Measurements from ENCODE around the gene RAB9A.
"Not testable (repeated sequence)": the region's sequence is repeated elsewhere in the genome, so short reads cannot be mapped to it uniquely, and the experiment has no call there.

Gene RAB9A

DNA sequence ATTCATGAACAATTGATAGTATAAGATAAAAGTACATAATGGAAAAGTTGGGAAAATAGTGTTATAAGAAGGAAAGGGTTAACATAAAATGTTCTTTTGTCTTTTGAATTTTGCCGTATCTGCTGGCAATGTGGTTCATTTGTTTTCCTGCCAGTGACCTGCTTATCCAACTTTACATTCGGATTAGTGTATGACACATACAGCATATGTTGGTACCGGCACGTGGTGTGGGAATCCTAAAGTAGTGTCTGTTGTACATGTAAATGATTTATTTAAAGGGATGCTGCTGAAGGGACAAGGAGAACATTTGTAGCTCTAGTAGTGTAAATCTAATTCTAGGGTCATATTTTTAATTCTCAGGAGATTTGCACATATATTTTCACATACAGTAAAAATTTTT, 11.5 kb downstream of the RAB9A start:
- Histone ChIP-seq H3K4me1 (ENCODE audit: insufficient read depth, low read length) (peaks cover 15% of the 10 kb centered on the region; the same call in 1 of the 2 replicates), H3K9me3 (ENCODE audit: control insufficient read depth, insufficient read depth, low read length) (no peaks in the 10 kb centered on the region), H3K9ac (ENCODE audit: low read depth, low read length) (no peak overlapping the region), H3K36me3 (ENCODE audit: insufficient read depth, low read length) (no peaks in the 10 kb centered on the region)

GRCh38 chrX:13702111-13702789, 13.3 kb downstream of the RAB9A start:
- Histone ChIP-seq H3K9ac (ENCODE audit: low read depth, low read length) (no peak overlapping the region), H3K36me3 (ENCODE audit: insufficient read depth, low read length) (no peaks in the 10 kb centered on the region), H3K9me3 (ENCODE audit: control insufficient read depth, insufficient read depth, low read length) (no peaks in the 10 kb centered on the region), H3K4me1 (ENCODE audit: insufficient read depth, low read length) (peaks cover 15% of the 10 kb centered on the region; the same call in 1 of the 2 replicates)

DNA sequence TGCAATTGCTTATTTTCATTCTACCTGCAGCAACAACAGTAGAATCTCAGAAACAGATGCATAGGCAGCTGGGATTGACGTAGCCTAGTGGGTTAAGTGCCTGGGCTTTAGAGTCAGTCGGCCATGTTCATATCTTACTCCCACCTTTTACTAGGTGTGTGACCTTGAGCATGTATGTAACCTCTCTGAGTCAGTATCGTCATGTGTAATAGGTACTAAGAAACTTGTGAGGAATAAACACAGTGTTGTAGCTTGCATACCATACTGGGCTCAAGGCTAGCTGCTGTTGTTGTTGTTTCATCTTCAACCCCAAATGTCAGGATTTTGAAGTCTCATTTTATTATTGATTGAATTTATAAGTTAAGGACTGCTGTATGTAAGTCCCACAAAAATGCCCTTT, 14.2 kb downstream of the RAB9A start:
- Histone ChIP-seq H3K4me1 (ENCODE audit: insufficient read depth, low read length) (peaks cover 10% of the 10 kb centered on the region; the same call in 1 of the 2 replicates), H3K9me3 (ENCODE audit: control insufficient read depth, insufficient read depth, low read length) (no peaks in the 10 kb centered on the region), H3K9ac (ENCODE audit: low read depth, low read length) (no peak overlapping the region), H3K36me3 (ENCODE audit: insufficient read depth, low read length) (no peaks in the 10 kb centered on the region)

- Histone ChIP-seq H3K36me3 (ENCODE audit: insufficient read depth, low read length) (no peaks in the 10 kb centered on the region), H3K4me1 (ENCODE audit: insufficient read depth, low read length) (peaks cover 11% of the 10 kb centered on the region; the same call in 1 of the 2 replicates), H3K9ac (ENCODE audit: low read depth, low read length) (no peak overlapping the region), H3K9me3 (ENCODE audit: control insufficient read depth, insufficient read depth, low read length) (no peaks in the 10 kb centered on the region)
Observed at GRCh38 chrX:13703589-13703988, 14.7 kb downstream of the RAB9A start.

GRCh38 chrX:13711141-13711540, 22.2 kb downstream of the RAB9A start:
- Histone ChIP-seq H3K4me1 (ENCODE audit: insufficient read depth, low read length) (peaks cover 8% of the 10 kb centered on the region; the same call in 1 of the 2 replicates), H3K9me3 (ENCODE audit: control insufficient read depth, insufficient read depth, low read length) (no peaks in the 10 kb centered on the region), H3K36me3 (ENCODE audit: insufficient read depth, low read length) (peaks cover 7% of the 10 kb centered on the region), H3K9ac (ENCODE audit: low read depth, low read length) (no peak overlapping the region)

- Histone ChIP-seq H3K4me1 (ENCODE audit: insufficient read depth, low read length) (peaks cover 5% of the 10 kb centered on the region; the same call in 1 of the 2 replicates), H3K9ac (ENCODE audit: low read depth, low read length) (no peak overlapping the region), H3K9me3 (ENCODE audit: control insufficient read depth, insufficient read depth, low read length) (no peaks in the 10 kb centered on the region), H3K36me3 (ENCODE audit: insufficient read depth, low read length) (peaks cover 3% of the 10 kb centered on the region)
Observed at GRCh38 chrX:13716455-13716854, 27.5 kb downstream of the RAB9A start.

DNA sequence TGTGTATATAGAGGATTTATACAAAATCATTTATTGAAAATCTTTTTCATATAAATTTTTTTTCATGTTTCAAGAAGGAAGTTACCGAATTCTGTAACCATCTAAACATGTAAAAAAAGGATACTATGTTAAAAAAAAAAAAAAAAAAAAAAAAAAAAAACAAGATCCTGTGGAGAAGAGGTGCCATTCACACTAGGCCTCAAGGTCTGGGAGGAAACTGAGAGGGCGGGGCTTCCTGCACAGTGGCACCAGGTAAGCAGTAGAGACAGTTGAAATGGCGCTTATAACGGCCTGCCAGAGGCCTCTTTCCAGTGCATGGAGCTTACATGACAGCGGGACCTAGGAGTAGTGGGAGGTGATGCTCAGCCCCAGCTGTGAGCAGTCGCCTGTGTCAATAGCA, 28.0 kb downstream of the RAB9A start:
- no peak overlapping the region for H3K9ac ChIP-seq (ENCODE audit: low read depth, low read length)
- H3K9me3 ChIP-seq (ENCODE audit: control insufficient read depth, insufficient read depth, low read length): no peaks in the 10 kb centered on the region
- H3K36me3 ChIP-seq (ENCODE audit: insufficient read depth, low read length): no peaks in the 10 kb centered on the region; the same call in 1 of the 2 replicates
- H3K4me1 ChIP-seq (ENCODE audit: insufficient read depth, low read length): peaks cover 5% of the 10 kb centered on the region; the same call in 1 of the 2 replicates

DNA sequence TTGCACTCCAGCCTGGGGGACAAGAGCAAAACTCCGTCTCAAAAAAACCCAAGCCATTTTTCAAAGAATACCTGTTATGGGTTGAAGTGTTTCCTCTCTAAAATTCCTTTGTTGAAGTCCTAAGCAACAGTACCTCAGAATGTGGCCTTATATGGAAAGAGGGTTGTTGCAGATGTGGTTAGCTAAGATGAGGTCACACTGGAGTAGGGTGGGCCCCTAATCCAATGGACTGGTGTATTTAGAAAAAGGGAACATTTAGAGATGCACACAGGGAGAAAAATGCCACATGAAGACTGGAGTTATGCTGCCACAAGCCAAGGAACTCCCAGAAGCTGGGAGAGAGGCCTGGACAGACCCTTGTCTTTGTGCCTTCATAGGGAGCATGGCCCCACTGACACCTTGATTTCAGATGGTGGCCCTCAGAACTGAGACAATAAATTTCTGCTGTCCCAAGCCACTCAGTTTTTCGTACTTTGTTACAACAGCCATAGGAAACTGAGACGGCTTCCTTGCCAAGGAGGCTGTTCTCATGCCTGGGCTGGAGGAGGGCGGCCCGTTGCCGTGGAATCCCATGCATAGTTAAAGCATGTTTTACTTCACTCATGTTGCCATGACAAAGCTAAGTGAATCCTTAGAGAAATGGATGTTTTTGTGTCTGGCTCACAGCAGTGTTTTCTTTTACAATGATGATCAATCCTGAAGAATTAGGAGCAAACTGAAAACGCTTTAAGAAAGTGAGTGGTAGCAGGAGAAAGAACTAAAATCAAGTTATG, 29.0 kb downstream of the RAB9A start:
- Histone ChIP-seq H3K36me3 (ENCODE audit: insufficient read depth, low read length) (no peaks in the 10 kb centered on the region; the same call in 1 of the 2 replicates), H3K9ac (ENCODE audit: low read depth, low read length) (no peak overlapping the region), H3K4me1 (ENCODE audit: insufficient read depth, low read length) (peaks cover 5% of the 10 kb centered on the region; the same call in 1 of the 2 replicates), H3K9me3 (ENCODE audit: control insufficient read depth, insufficient read depth, low read length) (no peaks in the 10 kb centered on the region)

DNA sequence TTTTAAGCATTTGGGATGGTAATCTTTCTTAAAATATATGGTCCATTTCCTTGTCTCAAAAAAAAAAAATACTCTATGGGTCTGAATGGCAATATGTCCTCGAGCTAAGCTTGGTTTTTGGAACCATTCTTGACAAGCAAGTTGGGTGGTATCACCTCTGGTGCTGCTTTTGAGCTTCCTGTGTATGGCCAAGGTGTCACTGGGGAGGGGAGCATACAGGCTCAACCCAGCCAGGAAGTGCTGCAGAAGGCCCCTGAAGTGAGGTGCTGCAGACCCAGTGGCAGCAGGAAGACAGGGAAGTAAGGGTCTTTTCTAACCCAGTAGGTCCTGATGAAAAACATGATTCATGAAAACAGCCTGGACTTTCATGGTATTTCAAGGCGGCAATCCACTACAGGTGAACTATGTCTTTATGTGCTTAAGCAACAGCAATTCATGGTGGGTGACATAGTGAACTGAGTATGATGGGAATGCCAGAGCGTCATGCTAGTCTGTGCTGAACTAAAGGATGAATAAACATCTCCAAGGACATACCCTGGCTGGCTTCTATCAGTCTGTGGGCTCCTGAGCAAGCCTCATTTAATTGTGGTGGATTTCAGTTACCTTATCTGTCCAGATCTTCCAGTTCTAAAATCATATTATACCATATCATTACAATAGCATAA, 30.4 kb downstream of the RAB9A start:
- Histone ChIP-seq H3K4me1 (ENCODE audit: insufficient read depth, low read length) (peaks cover 5% of the 10 kb centered on the region; the same call in 1 of the 2 replicates), H3K9me3 (ENCODE audit: control insufficient read depth, insufficient read depth, low read length) (no peaks in the 10 kb centered on the region), H3K36me3 (ENCODE audit: insufficient read depth, low read length) (no peaks in the 10 kb centered on the region; the same call in 1 of the 2 replicates), H3K9ac (ENCODE audit: low read depth, low read length) (no peak overlapping the region)

DNA sequence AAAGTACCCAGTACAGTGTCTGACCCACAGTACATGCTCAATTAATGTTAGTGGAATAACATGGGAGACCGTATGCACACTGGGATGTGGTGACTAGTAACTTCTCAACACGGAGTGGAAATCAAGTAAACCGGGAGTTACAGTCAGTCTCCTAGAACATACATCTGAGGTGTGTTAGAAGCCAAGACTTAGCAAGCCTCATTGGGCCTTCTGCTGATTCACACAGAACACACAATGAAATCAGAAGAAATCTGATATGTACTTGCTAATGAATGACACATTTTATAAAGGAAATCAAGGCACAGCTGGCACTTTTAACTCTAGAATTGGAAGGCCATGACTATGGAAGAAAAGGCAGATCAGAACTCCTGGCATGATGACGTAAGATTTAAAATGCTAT, 32.4 kb downstream of the RAB9A start:
- Histone ChIP-seq H3K36me3 (ENCODE audit: insufficient read depth, low read length) (no peaks in the 10 kb centered on the region; the same call in 1 of the 2 replicates), H3K9ac (ENCODE audit: low read depth, low read length) (no peak overlapping the region), H3K9me3 (ENCODE audit: control insufficient read depth, insufficient read depth, low read length) (no peaks in the 10 kb centered on the region), H3K4me1 (ENCODE audit: insufficient read depth, low read length) (peaks cover 5% of the 10 kb centered on the region; the same call in 1 of the 2 replicates)

DNA sequence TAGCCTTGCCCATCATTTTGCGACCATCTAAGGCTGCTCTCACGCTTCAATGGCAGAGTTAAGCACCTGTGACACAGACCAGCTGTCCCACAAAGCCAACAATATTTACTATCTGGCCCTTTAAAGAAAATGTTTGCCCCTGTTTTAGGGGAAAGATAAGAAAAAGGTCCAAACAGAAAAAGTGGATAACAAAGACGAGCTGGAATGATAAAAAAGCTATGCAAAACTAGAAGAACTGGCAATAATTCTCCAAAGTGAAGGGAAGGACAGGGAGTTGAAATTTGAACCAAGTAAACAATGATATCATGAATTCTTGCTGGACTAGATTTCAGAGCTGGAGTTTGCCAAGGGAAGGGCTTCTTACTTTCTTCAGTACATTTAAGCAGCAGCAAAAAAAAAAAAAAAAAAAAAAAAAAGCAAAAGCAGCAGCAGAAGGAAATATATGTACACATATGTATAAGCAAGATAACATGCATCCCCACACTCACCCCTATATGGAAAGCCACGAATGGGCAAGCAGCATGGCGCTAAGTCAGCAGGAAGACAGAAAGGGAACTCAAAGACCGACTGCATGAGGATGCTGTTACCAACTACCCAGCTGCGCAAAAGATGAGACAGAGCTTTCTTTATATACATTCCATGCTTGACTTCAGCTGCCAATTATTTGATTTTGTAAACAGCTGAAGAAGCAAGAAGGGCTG, 33.0 kb downstream of the RAB9A start:
- no peak overlapping the region for H3K9ac ChIP-seq (ENCODE audit: low read depth, low read length)
- H3K36me3 ChIP-seq (ENCODE audit: insufficient read depth, low read length): no peaks in the 10 kb centered on the region; the same call in 1 of the 2 replicates
- H3K4me1 ChIP-seq (ENCODE audit: insufficient read depth, low read length): peaks cover 5% of the 10 kb centered on the region; the same call in 1 of the 2 replicates
- H3K9me3 ChIP-seq (ENCODE audit: control insufficient read depth, insufficient read depth, low read length): no peaks in the 10 kb centered on the region

DNA sequence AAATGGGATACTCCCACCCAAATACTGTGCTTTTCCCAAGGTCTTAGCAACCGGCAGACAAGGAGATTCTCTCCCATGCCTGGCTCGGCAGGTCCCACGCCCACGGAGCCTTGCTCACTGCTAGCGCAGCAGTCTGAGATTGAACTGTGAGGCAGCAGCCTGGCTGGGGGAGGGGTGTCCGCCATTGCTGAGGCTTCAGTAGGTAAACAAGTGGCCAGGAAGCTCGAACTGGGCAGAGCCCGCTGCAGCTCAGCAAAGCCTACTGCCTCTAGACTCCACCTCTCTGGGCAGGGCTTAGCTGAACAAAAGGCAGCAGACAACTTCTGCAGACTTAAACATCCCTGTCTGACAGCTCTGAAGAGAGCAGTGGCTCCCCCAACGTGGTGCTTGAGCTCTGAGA, 36.0 kb downstream of the RAB9A start:
- not testable (repeated sequence) for H3K9ac ChIP-seq (ENCODE audit: low read depth, low read length); H3K9me3 ChIP-seq (ENCODE audit: control insufficient read depth, insufficient read depth, low read length); H3K4me1 ChIP-seq (ENCODE audit: insufficient read depth, low read length); H3K36me3 ChIP-seq (ENCODE audit: insufficient read depth, low read length)

DNA sequence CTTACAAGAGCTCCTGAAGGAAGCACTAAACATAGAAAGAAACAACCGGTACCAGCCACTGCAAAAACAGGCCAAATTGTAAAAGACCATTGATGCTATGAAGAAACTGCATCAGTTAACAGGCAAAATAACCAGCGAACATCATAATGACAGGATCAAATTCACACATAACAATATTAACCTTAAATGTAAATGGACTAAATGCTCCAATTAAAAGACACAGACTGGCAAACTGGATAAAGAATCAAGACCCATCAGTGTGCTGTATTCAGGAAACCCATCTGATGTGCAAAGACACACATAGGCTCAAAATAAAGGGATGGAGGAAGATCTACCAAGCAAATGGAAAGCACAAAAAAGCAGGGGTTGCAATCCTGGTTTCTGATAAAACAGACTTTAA, 37.7 kb downstream of the RAB9A start:
- not testable (repeated sequence) for H3K9ac ChIP-seq (ENCODE audit: low read depth, low read length); H3K4me1 ChIP-seq (ENCODE audit: insufficient read depth, low read length); H3K9me3 ChIP-seq (ENCODE audit: control insufficient read depth, insufficient read depth, low read length); H3K36me3 ChIP-seq (ENCODE audit: insufficient read depth, low read length)

DNA sequence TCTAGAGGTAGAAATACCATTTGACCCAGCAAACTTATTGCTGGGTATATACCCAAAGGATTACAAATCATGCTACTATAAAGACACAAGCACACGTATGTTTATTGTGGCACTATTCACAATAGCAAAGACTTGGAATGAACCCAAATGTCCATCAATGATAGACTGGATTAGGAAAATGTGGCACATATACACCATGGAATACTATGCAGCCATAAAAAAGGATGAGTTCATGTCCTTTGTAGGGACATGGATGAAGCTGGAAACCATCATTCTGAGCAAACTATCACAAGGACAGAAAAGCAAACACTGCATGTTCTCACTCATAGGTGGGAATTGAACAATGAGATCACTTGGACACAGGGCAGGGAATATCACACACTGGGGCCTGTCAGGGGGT, 41.6 kb downstream of the RAB9A start:
- not testable (repeated sequence) for H3K9me3 ChIP-seq (ENCODE audit: control insufficient read depth, insufficient read depth, low read length); H3K9ac ChIP-seq (ENCODE audit: low read depth, low read length)

More for the DNA sequence above, 41.6 kb downstream of the RAB9A start:
- H3K36me3 ChIP-seq (ENCODE audit: insufficient read depth, low read length); H3K4me1 ChIP-seq (ENCODE audit: insufficient read depth, low read length): not testable (repeated sequence)
